HCEC 1CT (cell line): Measurements from ENCODE around the gene OXCT1.
"Not testable (repeated sequence)": the region's sequence is repeated elsewhere in the genome, so short reads cannot be mapped to it uniquely, and the experiment has no call there.

ENCODE experiments used
- DNase-seq: peaks from one replicate; pipeline ENCODE4 v3.0.0-alpha.2; 2017

The OXCT1 gene

DNA sequence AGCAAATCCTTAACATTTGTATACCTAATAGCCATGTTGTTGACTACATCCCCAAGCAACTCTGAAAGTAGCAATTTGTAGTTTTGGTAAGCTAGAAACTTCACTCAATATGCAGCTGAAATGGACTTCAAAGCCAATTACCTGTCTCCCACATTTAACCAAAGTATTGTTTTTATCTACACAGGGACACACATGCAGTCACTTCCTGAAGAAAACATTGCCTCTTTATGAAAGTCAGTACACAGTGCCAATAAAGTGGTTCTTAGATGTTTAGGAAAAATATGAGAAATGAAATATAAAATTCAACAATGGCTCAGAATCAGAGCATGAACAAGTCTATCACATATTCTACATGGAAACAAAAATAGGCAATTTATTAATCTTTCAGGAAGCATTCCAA, 49.2 kb downstream of the OXCT1 start:
- DNase-seq: no peak

DNA sequence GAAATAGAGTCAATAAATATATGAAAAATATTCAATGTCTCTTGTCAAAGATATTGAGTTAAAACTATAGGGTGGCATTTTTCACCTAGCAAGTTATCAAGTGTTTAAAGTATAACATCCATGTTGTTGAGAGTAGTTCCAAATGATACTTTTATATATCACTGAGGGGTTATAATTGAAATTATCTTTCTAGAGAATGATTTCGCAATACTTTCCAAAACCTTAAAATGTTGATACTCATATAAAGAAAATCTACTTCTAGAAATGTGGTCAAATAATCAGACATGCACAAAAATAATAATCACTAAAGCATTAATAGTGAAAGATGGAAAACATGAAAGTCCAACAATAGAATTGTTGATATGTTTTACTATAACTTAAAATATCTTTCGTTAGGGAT, 50.1 kb downstream of the OXCT1 start:
- no peak for DNase-seq

- DNase-seq: no peak
These were observed 52.5 kb downstream of the OXCT1 start for GRCh38 chr5:41817625-41818301.

GRCh38 chr5:41815663-41816229, 54.5 kb downstream of the OXCT1 start:
- no peak for DNase-seq

DNA sequence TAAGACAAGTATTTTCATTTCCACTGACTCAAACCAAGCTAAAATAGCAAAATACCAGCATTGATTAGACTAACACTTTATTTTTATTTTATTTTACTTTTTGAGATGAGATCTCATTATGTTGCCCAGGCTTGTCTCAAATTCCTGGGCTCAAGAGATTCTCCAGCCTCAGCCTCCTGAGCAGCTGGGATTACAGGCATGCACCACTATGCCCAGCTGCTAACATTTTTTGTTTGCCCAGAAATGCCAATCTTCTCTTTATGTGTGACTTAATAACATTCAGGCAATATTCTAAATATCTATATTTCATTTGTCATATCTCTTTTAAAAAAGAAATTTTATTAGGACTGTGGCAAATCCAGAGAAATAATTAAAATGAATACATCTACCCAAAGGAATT, 55.0 kb downstream of the OXCT1 start:
- DNase-seq: no peak

DNA sequence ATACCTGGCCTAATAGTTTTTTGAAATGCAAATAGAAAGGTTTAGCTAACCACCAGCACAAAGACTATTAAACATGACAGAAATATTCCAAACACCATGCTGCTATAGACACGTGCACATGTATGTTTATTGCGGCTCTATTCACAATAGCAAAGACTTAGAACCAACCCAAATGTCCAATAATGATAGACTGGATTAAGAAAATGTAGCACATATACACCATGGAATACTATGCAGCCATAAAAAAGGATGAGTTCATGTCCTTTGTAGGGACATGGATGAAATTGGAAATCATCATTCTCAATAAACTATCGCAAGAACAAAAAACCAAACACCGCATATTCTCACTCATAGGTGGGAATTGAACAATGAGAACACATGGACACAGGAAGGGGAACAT, 55.9 kb downstream of the OXCT1 start:
- DNase-seq: not testable (repeated sequence)

GRCh38 chr5:41812156-41812555, 58.1 kb downstream of the OXCT1 start:
- no peak for DNase-seq

DNA sequence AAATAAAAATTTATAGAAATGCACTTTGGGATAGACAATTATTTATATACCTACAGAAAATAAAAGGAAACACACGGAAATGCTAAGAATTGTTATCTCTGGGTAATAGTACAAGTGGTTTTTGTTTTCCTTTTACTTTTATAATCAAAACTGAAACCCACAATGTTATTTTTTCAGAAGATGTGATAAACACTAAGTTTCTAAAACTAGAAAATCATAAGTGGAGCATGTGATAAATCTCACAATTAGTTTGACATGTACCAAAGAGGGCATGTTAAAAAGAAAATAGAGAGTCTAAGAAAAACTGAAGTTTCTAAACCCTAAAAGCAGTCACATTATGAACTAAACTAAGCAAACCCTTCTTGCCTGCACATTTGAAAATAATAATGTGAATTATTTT, 61.1 kb downstream of the OXCT1 start:
- DNase-seq: no peak

DNA sequence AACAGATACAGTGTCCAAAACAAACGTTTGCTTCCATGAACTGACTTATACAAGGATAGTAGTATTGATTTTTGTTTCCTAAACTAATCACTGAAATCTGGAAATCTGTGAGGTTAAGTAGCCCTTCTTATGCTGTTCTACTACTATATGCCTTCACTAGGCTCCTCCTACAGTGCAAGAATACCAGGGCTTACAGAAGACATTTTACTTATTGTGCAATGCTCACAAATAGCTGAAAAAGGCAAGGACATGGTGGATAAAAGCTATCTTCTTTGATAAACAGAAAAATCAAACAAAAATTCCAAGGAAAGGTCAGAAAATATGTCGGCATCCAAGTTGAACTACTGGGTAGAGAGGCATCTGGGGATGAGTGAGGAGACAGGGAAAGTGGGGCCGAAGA, 61.9 kb downstream of the OXCT1 start:
- no peak for DNase-seq

DNA sequence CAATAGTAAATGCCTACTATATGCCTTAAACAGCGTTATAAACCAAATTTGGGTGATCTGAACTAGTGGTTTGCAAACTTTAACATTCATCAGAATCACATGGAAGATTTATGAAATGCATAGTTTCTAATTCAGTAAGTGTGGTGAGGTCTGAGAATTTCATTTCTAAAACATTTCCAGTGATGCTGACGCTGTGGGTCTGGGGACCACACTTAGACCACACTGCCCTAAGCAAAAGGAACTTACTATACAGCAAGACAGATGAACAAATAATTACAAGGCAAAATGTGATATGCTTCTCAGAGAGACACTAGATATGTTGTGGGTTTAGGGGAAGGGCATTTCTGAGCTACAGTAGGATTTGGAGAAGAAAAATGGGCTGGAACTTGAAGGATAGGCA, 72.6 kb downstream of the OXCT1 start:
- DNase-seq: no peak

DNA sequence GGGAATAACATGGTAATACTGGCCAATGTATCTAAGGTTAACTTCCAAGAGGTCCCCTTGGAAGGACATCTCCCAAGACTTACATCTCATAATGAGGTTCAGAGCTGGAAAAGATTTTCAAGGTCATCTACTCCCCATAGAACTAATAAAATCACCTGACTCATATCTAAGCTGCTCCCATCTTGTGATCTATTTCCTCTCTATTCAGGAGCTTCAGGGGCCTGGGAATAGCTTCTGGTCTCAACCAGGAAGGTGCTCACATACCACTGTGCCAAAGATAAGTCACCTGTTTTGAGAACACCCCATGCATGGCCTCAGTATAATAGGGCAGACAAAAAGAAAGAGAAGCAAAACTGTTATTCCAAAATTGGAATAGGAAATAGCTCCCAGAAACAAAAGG, 74.2 kb downstream of the OXCT1 start:
- no peak for DNase-seq

DNA sequence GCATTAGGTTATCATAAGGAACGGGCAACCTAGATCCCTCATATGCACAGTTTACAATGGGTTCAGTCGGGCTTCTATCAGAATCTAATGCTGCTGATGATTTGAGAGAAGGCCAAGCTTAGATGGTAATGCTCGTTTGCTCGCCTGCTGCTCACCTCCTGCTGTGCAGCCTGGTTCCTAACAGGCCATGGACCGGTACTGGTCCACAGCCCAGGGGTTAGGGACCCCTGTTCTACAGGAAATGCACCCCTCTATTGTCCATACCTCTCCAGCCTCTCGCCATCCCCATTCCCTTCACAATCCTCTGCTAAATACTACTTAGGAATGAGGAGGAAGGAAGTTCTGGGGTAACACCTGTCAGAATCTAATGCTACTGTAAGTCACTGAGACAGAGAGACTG, 75.1 kb downstream of the OXCT1 start:
- no peak for DNase-seq

- DNase-seq: peak; percentile 92
These were observed 75.8 kb downstream of the OXCT1 start for GRCh38 chr5:41794471-41794870.

- DNase-seq: peak; percentile 74
These were observed 77.0 kb downstream of the OXCT1 start for GRCh38 chr5:41793141-41793770.

DNA sequence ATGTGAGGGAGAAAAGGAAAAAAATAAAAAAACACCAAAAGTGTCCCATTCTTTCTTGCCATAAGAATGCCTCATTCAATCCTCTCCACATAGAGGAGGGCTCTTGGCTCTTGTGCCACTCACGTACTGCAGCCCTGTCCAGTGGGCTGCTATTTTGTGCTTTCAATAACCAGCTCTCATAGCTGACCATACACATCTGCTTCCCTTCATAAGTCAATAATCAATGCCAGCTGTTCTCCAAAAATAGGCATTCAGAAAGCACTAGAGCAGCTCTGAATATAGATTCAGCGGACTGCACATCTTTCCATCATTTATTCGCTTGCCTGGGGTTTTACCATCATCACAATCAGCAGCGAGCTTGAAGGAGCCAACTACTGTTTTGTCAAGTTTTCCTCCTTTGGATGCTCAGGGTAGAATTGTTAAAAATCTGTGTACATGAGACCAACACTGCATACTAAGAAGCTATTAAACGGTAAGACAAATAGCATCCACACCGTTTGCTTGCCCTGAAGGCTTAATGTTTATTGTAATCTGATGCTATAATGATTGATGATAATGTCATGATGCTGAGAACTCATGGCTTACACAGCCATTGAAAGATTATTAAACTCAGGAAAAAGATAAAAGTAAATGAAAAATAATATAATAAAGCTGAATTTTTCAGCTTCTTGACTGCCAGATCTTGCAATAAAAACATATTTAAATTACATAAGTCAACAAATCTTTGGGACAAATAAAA, 80.0 kb downstream of the OXCT1 start:
- DNase-seq: no peak

GRCh38 chr5:41789434-41789833, 80.8 kb downstream of the OXCT1 start:
- no peak for DNase-seq

GRCh38 chr5:41788941-41789368, 81.3 kb downstream of the OXCT1 start:
- DNase-seq: peak; percentile 36

DNA sequence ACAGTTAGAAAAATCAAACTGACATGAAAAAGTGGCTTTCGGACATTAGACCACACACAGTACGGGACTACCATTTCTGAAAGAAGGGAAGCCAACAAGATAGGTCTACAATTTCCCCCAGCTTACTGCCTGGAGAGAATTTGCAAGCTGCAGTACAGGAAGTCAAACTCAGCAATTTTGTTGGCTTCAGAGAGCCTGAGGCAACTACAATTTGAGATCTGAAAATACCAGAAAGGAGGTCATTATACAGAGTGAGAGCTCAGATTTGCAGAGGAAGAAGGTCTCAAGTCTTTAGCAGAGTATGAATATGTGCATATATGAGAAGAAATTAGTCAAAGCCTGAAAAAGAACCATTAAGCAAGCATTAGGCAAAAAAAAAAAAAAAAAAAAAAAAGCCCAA, 83.0 kb downstream of the OXCT1 start:
- no peak for DNase-seq

DNA sequence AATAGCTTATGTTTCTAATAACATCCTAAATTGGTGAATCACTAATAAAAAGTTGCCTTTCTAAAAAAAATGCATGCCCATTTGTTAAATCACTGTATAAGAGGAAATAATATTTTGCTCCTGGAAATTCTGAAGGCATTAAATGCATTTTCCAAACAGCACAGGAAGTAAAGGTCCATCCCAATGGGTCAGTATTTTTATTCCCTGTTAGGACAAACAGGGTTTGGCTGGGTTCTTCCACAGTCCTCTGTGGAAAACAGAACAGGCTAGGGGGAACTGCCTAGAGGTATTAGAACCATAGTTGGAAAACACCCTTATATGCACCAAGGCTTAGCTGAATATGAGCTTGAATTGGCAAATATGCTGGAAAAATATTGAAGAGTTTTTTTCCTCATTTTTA, 85.2 kb downstream of the OXCT1 start:
- no peak for DNase-seq

GRCh38 chr5:41778410-41778809, 91.8 kb downstream of the OXCT1 start:
- DNase-seq: no peak

- no peak for DNase-seq
These were observed 93.8 kb downstream of the OXCT1 start for GRCh38 chr5:41776435-41776834.

DNA sequence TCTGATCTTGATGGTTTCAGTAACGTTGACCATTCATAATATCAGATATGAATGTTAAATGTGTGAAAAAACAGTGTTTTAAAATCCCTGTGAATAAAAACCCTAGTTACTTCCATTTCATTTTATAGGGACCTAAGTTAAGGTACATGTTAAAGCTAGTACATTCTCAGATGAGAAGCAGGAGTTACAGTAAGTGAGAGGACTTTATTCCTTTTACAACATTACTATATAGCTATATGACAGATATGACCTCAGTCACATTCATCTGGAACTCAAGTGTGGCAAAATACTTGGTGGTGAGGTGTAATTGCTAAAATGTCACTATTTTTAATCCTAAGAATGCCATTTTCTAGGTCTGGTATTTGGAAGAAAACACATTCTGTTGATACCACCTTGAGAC, 96.4 kb downstream of the OXCT1 start:
- DNase-seq: no peak

GRCh38 chr5:41772785-41773442, 97.3 kb downstream of the OXCT1 start:
- no peak for DNase-seq
